ENCODE measurements around the gene HNRNPUL2.
"Not testable (repeated sequence)": the region's sequence is repeated elsewhere in the genome, so short reads cannot be mapped to it uniquely, and the experiment has no call there.

The HNRNPUL2 gene

GRCh38 chr11:62727165-62727871, at the start of gene HNRNPUL2:
Gene HNRNPUL2 (minus strand): TSS chr11:62727457. CDS start chr11:62727156, 301 bp downstream.
- peak; percentile 99 for DNase-seq (ENCODE audit: low spot score)

- no peak for DNase-seq (ENCODE audit: low spot score)
Measured at GRCh38 chr11:62775646-62776045, 48.4 kb upstream of the HNRNPUL2 start.

GRCh38 chr11:62774407-62774806, 47.1 kb upstream of the HNRNPUL2 start:
- DNase-seq (ENCODE audit: low spot score), result no peak

GRCh38 chr11:62771144-62772021, 44.1 kb upstream of the HNRNPUL2 start, which contains the start of gene TAF6L:
Gene TAF6L (plus strand): TSS chr11:62771396. CDS start chr11:62775784, 4,388 bp downstream.
- peak; percentile 100 for DNase-seq (ENCODE audit: low spot score)

GRCh38 chr11:62770778-62771143, 43.5 kb upstream of the HNRNPUL2 start:
- DNase-seq (ENCODE audit: low spot score), result no peak

- not testable (repeated sequence) for DNase-seq (ENCODE audit: low spot score)
Measured at GRCh38 chr11:62760867-62761227, 33.6 kb upstream of the HNRNPUL2 start.

GRCh38 chr11:62757846-62758788, 30.9 kb upstream of the HNRNPUL2 start:
- no peak for DNase-seq (ENCODE audit: low spot score)

GRCh38 chr11:62755086-62755615, 27.9 kb upstream of the HNRNPUL2 start:
- DNase-seq (ENCODE audit: low spot score), result no peak

GRCh38 chr11:62753736-62754603, 26.7 kb upstream of the HNRNPUL2 start, which contains the start of gene ZBTB3:
Gene ZBTB3 (minus strand): TSS chr11:62754160. CDS start chr11:62753664, 496 bp downstream.
- DNase-seq (ENCODE audit: low spot score), result peak; percentile 100

- no peak for DNase-seq (ENCODE audit: low spot score)
Measured at GRCh38 chr11:62752994-62753735, 25.9 kb upstream of the HNRNPUL2 start.

- no peak for DNase-seq (ENCODE audit: low spot score)
Measured at GRCh38 chr11:62752177-62752785, 25.0 kb upstream of the HNRNPUL2 start.

GRCh38 chr11:62749931-62750330, 22.7 kb upstream of the HNRNPUL2 start:
- DNase-seq (ENCODE audit: low spot score), result not testable (repeated sequence)

GRCh38 chr11:62747475-62748160, 20.4 kb upstream of the HNRNPUL2 start:
- DNase-seq (ENCODE audit: low spot score), result no peak

- DNase-seq (ENCODE audit: low spot score), result peak; percentile 66
Measured at GRCh38 chr11:62737196-62737595, 9.9 kb upstream of the HNRNPUL2 start.

- peak; percentile 60 for DNase-seq (ENCODE audit: low spot score)
Measured at GRCh38 chr11:62732830-62733229, 5.6 kb upstream of the HNRNPUL2 start.

- not testable (repeated sequence) for DNase-seq (ENCODE audit: low spot score)
Measured at GRCh38 chr11:62730076-62730475, 2.8 kb upstream of the HNRNPUL2 start.

GRCh38 chr11:62728171-62728988, 1.1 kb upstream of the HNRNPUL2 start, which contains the start of gene TTC9C:
Gene TTC9C (plus strand): TSS chr11:62728486. CDS start chr11:62728849, 363 bp downstream.
- DNase-seq (ENCODE audit: low spot score), result peak; percentile 95

GRCh38 chr11:62727872-62728170, 564 bp upstream of the HNRNPUL2 start:
- peak; percentile 99 for DNase-seq (ENCODE audit: low spot score)

Data from cerebellar cortex (tissue), 1 donor.